ENCODE measurements around the gene NAA50. TPM values are rescaled to one million over a fixed set of nuclear protein-coding genes. Genes with fewer than 3 reads are reported as not detected.

NAA50 gene
- total and polyA plus RNA-seq, 10 of the 15 experiments (the other 5 are each of a cell fraction or from before 2014, with no cell fraction given), result 31.7 to 205 (median 110) TPM

- H4K20me1 ChIP-seq (ENCODE audit: control insufficient read depth, insufficient read depth), result no peaks in the 10 kb centered on the region
- no peaks in the 10 kb centered on the region for H3K27me3 ChIP-seq (replicated peaks in 1 of 2; ENCODE audit: control insufficient read depth in 2 of 2, insufficient read depth in 2 of 2, low read length in 1 of 2)
- no peaks in the 10 kb centered on the region for H3K4me1 ChIP-seq (ENCODE audit: control insufficient read depth, insufficient read depth, low read length)
- in situ Hi-C loops (cut with MboI), result no loop called here
- intact Hi-C loops (cut with micrococcal nuclease; ENCODE audit: unreplicated experiment), result no loop called here
- no peaks in the 10 kb centered on the region for H3K79me2 ChIP-seq (ENCODE audit: control insufficient read depth, insufficient read depth, low read length)
- 97% methylated on average over 3 of the region's 3 CpGs for WGBS (ENCODE audit: insufficient coverage, insufficient replicate concordance, low lambda C conversion rate, missing lambda C conversion rate)
- H3K9ac ChIP-seq (ENCODE audit: control insufficient read depth, insufficient read depth, low read length), result no peak overlapping the region
- no peak overlapping the region for H3K27ac ChIP-seq (ENCODE audit: control insufficient read depth, insufficient read depth)
- ChIA-PET POLR2A (no interaction called here), SMC1A (ENCODE audit: uncharacterized antibody, unreplicated experiment) (interaction anchor here (0.6 to 1.4 kb wide), 2 partner anchors 195 to 358 kb away, joined by 3 read pairs; no protein-coding TSS in a partner anchor), RAD21 (ENCODE audit: unreplicated experiment) (no interaction called here), CTCF (no interaction called here)
- DNase-seq (ENCODE audit: low read depth, low spot score) (no peak), FAIRE-seq (no peak), ATAC-seq (no peak)
- H2AFZ ChIP-seq (ENCODE audit: control insufficient read depth, low read depth, low read length), result no peak overlapping the region
- H3K9me3 ChIP-seq (replicated peaks; ENCODE audit: control insufficient read depth, insufficient read depth, low read length), result no peaks in the 10 kb centered on the region
- BruUV-seq (replicated peaks), result no TSS peak
- no peak overlapping the region for H3K4me2 ChIP-seq (ENCODE audit: control insufficient read depth, insufficient read depth)
- TF ChIP-seq POLR2A (IDR thresholded peaks at IDR 0.05; ENCODE audit: low read depth, low read length) (peak; percentile 46; the same call in 1 of the 2 replicates), STAT1 (conservative IDR thresholded peaks at IDR 0.05) (no peak), STAT3 (IDR thresholded peaks at IDR 0.05; ENCODE audit: low read depth, low read length) (no peak)
- H3K36me3 ChIP-seq (ENCODE audit: control insufficient read depth in 2 of 2, insufficient read depth in 2 of 2, low read length in 1 of 2), result peaks cover 2 to 15% of the 10 kb centered on the region in 2 experiments; a peak in 2 of 4 replicates
- H3K4me3 ChIP-seq, result no peak overlapping the region
Measured at GRCh38 chr3:113717818-113718217, 28.2 kb downstream of the NAA50 start.

DNA sequence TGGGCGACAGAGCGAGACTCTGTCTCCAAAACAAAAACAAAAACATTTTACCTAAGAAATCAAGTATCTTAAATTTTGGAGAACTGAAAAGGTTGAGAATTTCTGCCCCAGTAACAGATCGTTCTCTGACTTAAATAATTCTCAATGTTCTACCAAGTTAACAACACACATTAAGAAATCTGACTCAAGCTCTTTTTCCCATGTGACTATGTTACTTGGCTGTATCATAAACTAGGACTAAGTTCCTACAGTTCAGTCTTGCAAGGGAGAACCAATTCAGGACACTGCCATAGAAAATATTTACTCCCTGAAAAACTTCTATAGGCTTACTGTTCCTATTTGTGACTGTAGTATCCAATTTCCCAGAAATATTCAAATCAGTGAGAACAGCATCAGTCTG, 28.7 kb downstream of the NAA50 start:
- ATAC-seq, result no peak

More for the DNA sequence above, 28.7 kb downstream of the NAA50 start:
- H3K4me1 ChIP-seq (ENCODE audit: control insufficient read depth, insufficient read depth, low read length), result no peaks in the 10 kb centered on the region
- WGBS (ENCODE audit: insufficient coverage, insufficient replicate concordance, low lambda C conversion rate, missing lambda C conversion rate), result 98% methylated on average over 3 of the region's 3 CpGs
- no peaks in the 10 kb centered on the region for H4K20me1 ChIP-seq (ENCODE audit: control insufficient read depth, insufficient read depth)
- H3K4me3 ChIP-seq, result no peak overlapping the region
- in situ Hi-C loops (cut with MboI) (no loop called here), intact Hi-C loops (cut with micrococcal nuclease; ENCODE audit: unreplicated experiment) (no loop called here)
- ChIA-PET SMC1A (ENCODE audit: uncharacterized antibody, unreplicated experiment) (interaction anchor here (1.2 to 1.4 kb wide), 2 partner anchors 10 to 196 kb away, joined by 3 read pairs; no protein-coding TSS in a partner anchor), RAD21 (ENCODE audit: unreplicated experiment) (no interaction called here), POLR2A (interaction anchor here (0.7 to 1.1 kb wide), 3 partner anchors 9 to 28 kb away, joined by 3 to 4 read pairs (median 3); no protein-coding TSS in a partner anchor), CTCF (no interaction called here)
- no TSS peak for BruUV-seq (replicated peaks)
- no peaks in the 10 kb centered on the region for H3K9me3 ChIP-seq (replicated peaks; ENCODE audit: control insufficient read depth, insufficient read depth, low read length)
- H3K36me3 ChIP-seq (ENCODE audit: control insufficient read depth in 2 of 2, insufficient read depth in 2 of 2, low read length in 1 of 2), result peaks cover 2 to 15% of the 10 kb centered on the region in 2 experiments; a peak in 2 of 4 replicates
- TF ChIP-seq, protein P1, sequence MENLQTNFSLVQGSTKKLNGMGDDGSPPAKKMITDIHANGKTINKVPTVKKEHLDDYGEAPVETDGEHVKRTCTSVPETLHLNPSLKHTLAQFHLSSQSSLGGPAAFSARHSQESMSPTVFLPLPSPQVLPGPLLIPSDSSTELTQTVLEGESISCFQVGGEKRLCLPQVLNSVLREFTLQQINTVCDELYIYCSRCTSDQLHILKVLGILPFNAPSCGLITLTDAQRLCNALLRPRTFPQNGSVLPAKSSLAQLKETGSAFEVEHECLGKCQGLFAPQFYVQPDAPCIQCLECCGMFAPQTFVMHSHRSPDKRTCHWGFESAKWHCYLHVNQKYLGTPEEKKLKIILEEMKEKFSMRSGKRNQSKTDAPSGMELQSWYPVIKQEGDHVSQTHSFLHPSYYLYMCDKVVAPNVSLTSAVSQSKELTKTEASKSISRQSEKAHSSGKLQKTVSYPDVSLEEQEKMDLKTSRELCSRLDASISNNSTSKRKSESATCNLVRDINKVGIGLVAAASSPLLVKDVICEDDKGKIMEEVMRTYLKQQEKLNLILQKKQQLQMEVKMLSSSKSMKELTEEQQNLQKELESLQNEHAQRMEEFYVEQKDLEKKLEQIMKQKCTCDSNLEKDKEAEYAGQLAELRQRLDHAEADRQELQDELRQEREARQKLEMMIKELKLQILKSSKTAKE (IDR thresholded peaks at IDR 0.05; ENCODE audit: low read depth, poor library complexity, severe bottlenecking), result no peak
- no peak overlapping the region for H3K4me2 ChIP-seq (ENCODE audit: control insufficient read depth, insufficient read depth)
- no peak overlapping the region for H3K9ac ChIP-seq (ENCODE audit: control insufficient read depth, insufficient read depth, low read length)
- H3K27ac ChIP-seq (ENCODE audit: control insufficient read depth, insufficient read depth), result no peak overlapping the region
- no peaks in the 10 kb centered on the region for H3K27me3 ChIP-seq (replicated peaks in 1 of 2; ENCODE audit: control insufficient read depth in 2 of 2, insufficient read depth in 2 of 2, low read length in 1 of 2)
- no peak overlapping the region for H2AFZ ChIP-seq (ENCODE audit: control insufficient read depth, low read depth, low read length)
- no peak for FAIRE-seq
- no peak for DNase-seq (ENCODE audit: low read depth, low spot score)
- no peaks in the 10 kb centered on the region for H3K79me2 ChIP-seq (ENCODE audit: control insufficient read depth, insufficient read depth, low read length)

All from GM12878 (cell line).